GM19468 (cell line): ENCODE data around the gene EAF1.
"Not testable (repeated sequence)": the region's sequence is repeated elsewhere in the genome, so short reads cannot be mapped to it uniquely, and the experiment has no call there.

ENCODE experiments used
- ATAC-seq: cut with Tn5 transposase; IDR thresholded peaks from one replicate; pipeline ENCODE4 v1.9.1; 2021; ENCODE audit warnings: mild to moderate bottlenecking, moderate library complexity, moderate number of reproducible peaks; ENCODE audit not compliant: unreplicated experiment; ENCODE audit errors: extremely low read depth

The EAF1 gene

DNA sequence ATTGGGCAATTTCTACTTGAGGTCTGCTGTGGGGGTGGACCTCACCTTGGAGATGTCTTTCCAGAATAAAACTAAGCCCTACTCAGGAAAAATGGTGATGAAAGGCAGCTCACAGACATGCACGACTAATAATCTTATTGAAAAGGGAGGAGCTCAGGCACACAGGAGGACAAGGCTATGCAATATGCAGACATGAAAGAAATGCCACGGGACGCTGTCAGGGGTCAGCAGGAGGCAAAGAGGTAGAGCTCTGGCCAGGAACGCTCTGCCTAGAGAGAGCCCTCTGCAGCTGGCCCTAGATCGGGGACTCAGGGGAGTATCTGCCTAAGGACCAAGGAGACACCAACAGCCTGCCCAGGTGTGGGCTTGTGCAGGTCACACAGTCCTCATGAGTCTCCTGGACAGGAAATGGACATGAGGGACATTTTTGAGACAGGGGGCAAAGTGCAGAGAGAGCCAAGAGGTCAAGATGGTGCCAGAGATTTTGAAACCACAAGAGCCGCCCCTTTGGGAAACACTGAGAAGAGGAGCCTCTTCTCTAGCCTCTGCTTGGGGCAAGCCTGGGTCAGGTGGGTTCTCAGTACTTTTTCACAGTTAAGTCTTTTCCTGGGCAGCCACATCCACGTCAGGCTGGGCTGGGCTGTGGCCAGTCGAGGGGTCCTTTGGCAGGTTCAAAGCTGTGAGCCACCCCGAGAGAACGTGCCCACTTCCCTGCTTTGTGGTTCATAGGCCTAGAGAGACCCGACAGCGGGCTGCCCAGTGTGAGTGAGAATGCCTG, 23.2 kb downstream of the EAF1 start:
- no peak for ATAC-seq

DNA sequence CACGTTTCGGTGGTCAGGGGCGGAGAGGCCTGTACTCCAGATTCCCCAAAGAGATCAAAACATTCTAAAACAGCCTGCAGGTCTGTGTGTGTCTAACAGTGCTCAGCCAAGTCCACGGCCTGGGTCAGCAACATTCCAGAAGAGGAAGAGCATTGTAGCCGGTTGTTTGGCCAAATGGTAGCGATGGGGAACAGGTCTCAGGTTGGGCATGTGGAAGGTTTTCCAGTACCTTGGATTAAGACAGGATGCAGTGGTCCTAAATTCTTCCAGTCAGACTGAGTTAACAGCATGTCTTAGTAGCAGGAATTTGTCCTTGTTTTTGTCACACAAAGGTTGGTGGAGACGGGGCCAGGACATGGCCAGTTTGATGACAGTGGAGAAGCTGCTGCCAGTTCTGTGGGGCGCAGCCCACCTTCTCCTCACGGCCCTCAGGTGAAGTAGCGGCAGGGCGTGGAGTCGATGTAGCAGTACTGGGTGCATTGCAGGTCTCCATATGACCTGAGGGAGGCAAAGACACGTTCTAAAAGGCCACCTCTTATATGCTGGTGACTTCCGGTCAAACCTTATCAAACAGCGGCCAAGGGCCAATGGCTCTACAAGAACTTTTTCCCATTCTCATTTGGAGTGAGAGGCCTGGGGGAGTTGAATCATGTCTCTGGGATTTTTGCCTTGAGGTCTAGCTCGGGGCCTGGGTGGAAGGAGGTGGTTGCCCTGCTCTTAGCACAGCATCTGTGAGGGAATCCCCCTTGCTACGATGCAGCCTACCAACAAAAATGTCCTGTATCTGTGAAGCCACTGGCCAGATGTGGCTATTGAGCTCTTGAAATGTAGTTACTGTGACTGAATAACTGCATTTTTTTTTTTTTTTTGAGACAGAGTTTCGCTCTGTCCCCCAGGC, 24.1 kb downstream of the EAF1 start:
- ATAC-seq: no peak

DNA sequence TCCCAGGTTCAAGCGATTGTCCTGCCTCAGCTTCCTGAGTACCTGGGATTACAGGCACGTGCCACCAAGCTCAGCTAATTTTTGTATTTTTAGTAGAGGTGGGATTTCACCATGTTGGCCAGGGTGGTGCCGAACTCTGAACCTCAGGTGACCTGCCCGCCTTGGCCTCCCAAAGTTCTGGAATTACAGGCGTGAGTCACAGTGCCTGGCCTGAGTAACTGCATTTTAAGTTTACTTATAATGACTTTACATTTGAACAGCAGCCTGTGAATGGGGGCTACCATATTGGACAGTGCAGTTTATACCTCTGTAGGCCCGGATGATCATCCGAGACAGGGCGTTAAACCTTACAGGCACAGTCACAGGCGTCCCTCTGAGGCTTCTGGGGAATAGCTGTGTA, 24.8 kb downstream of the EAF1 start:
- no peak for ATAC-seq

DNA sequence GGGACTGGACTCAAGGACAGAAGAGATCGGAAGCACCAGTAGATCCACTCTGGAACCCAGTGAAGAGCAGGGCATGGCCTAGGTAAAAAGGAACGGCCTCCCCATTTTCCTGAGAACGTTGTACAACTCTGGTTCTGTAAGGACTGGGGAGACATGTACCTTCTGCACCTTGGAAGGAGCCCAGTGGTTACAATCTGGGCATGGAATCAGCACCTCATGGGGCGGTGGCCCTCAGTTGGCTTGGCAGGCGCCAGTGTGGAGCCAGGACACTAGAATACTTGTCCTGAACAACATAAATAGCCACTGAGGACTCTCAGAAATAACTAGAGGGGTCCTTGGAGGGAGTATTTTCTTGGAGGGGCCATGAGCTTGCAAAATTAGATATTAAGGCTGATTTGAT, 25.6 kb downstream of the EAF1 start:
- ATAC-seq: no peak

DNA sequence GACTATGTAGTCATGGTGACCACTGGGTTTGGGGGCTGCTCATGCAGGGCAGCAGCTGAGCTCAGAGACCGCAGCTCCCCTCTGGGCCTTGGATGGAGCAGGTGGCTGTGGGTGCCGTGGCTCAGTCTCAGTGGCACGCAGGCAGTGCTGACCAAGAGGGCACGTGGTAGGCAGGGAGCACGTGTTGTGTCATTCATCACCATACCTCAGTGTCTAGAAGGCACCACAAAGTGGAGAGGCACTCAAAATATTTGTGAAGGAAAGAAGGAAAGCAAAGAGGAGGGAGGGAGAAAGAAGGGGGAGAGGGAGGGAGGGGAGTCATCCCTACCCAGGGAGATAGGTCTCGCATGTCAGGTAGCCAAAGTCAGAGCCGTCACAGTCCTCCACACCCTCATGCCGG, 26.1 kb downstream of the EAF1 start:
- ATAC-seq: no peak

DNA sequence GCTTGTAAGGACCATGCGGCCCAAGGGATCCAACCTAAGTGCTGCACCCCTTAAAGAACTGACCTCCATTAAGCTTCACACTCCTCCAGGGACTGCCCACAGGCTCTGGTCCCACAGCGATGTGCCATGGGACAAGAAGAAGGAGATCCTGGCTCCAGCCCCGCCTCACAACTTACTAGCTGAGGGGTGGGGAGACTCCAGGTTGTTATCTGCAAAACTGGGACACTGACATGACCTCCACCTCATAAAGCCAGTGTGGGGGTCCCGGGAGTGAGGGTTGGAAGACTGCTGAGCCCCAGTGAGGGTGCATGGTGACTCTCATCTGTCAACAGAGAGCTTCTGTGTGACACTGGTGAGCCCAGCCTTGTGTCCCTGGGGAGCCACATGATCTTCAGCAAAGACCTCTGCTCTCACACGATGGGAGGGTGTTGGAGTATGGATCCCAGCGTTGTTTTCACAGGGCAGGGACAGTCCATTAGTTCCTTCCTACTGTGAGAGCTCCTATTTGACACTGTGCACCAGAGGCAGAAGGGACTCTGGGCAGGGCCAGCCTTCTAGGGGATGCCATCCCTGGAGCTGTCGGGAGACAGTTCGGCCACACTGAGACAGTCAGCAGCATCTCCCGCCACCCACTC, 26.7 kb downstream of the EAF1 start:
- no peak for ATAC-seq

DNA sequence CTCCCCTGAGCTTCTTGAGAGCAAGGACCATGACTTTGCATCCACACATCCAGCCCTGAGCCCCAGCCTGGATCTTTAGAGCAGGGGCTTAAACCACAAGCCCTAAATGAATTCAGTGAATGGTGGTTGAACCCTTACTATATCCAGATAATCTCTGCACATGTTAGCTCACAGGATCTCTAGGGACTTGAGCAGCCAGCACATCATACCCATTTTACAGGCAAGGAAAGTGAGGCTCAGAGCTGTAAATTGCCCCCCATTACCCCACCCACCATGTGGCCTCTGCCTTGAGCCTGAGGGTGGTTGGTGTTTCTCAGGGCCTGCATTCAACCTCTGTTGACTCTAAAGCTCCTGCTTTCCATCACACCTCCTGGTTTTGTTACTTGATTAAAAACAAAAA, 27.6 kb downstream of the EAF1 start:
- ATAC-seq: no peak

DNA sequence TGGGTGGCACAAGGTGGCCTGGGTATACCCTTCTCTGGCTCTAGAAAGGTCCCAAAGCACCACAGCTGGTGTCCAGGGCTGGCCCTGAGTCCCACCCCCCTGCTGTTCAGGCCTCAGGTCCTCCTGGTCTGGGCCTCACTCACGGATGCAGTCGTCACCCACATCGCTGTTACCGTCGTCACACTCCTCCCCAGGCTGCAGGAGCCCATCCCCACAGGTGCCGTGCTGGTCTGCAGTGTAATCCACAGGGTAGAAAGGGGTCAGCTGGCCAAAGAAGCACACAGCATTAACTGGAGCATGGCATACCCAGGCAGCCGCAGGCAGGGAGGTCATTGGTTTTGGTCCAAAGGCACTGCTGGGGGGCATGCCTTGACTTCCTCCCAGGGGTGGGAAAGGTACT, 28.4 kb downstream of the EAF1 start:
- no peak for ATAC-seq

DNA sequence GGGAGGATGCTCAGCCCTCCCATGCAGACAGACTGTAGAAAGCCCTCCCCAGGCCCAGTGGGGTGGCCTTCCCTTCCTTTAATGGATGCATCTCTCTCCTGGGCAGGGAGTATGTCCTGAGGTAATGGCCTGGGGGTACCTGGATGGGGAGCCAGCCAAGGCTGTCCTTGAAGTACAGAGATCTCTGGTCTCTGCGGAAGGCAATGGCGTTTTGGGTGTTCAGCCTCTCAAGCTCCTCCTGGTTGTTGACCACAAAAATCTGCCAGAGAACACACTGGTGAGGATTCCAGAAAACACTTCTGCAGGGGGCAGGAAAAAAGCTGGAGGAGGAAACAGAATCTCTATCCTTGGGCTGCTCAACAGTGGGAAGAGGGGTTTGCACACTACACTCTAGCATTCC, 28.9 kb downstream of the EAF1 start:
- ATAC-seq: no peak

DNA sequence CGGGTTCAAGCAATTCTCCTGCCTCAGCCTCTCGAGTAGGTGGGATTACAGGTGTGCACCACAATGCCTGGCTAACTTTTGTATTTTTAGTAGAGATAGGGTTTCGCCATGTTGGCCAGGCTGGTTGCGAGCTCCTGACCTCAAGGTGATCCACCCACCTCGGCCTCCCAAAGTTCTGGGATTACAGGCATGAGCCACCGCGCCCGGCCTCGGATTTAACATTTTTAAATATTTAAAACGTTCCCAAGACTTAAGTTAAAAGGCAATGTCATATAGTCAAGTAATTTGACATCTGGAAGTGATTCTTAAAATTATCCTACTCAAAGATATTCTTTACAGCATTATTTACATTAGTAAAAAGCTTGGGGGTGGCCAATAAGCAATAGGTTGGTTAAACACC, 29.5 kb downstream of the EAF1 start:
- ATAC-seq: not testable (repeated sequence)

DNA sequence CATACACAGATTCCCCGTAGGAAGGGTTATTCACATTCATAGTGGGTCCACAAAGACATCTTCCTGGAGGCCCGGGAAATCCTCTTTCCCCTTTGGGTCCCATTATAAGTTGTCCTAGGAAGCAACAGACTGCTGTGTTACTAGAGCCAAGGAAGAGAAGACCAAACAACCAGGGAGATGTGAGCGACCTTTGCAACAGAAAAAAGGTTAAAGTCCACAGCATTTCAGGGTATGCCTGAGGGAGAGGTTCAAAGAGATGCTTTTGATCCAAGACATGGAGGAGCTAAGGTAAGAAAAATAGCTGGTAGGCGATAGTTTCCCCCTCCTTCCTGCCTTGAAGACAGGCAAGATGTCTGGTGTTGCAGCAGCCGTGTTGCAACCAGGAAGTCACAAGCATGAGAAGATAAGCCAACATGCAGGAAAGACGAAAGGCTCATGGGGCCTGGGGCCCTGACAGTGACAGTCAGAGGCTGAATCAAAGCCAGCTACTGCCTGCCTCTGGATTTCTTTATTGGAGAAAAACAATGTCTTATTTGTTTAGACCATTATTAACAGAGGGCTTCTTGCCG, 30.9 kb downstream of the EAF1 start:
- no peak for ATAC-seq

DNA sequence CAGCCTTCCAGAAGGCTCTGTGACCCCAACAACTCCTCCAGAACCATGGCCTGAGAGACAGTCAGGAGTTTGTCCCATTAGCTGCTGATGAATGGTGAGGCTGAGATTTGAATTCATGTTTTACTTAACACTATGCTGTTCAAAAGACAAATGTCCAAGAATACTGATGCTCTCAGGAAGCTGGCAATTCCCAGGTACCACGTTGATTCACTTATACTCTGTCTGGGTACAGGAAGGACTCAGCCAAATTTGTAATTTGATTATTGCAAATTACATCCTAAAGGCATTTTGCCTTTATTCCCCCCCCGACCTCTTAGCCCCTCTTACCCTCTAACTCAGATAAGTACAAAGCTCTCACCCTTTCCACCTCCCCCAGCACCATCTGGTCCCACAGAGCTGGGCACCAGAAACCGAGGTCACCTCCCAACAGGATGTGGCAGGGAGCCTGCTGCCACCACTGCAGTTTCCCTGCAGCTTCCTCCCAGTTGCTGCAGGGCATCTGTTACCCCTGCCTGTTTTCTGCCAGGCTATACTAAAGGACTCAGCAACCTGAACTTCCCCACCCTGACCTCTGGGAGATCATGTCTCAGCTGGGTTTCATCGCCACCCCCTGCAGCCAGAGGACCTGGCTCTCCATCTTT, 33.6 kb downstream of the EAF1 start:
- ATAC-seq: no peak

DNA sequence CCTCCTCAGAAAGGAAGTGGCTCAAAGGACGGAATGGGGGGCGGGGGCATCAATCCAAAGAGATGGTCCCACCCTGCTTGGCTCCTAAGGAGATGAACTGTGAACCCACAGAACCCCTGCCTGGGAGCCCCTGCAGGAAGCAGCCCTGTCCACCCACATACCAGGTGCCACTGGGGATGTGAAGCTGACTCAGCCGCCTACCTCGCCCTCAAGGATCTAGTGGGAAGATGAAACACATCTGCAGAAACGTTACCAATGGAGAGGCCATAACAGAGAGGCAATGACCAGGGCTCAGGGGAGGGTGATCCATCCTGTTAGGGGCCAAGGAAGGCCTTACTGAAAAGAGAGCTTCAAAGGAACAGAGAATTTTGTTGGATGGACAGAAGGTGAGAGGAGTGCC, 35.1 kb downstream of the EAF1 start:
- no peak for ATAC-seq

DNA sequence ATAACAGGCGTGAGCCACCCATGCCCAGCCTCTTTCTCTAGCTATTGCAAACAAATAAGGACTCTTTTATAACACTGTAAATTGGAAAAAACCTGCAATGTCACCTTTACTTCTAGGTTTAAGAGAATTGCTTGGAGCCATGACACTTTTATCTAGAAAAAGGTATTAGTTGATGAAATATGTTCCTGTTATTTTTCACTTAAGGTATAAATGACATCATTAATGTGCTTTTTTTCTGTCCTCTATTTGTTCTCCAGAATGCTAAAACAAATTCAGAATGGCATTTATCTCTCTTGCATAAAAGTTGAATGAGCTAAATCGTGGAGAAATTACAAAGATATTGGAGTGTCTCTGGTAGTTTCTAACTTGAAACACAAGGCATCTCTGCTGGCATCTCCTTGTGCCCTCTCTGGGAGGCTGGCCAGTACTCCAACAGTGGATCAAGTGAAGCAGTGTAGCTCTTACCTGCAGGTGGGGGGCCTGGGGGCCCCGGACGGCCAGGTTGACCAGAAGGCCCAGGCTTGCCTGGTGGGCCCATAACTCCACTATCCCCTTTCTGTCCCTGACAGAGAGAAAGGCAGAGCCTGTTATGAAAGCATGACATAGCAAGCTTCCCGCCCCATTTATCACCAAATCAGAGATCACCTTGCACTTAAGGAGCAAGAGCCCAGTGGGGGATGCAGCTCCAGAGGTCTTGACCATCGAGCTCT, 38.6 kb downstream of the EAF1 start:
- ATAC-seq: no peak

DNA sequence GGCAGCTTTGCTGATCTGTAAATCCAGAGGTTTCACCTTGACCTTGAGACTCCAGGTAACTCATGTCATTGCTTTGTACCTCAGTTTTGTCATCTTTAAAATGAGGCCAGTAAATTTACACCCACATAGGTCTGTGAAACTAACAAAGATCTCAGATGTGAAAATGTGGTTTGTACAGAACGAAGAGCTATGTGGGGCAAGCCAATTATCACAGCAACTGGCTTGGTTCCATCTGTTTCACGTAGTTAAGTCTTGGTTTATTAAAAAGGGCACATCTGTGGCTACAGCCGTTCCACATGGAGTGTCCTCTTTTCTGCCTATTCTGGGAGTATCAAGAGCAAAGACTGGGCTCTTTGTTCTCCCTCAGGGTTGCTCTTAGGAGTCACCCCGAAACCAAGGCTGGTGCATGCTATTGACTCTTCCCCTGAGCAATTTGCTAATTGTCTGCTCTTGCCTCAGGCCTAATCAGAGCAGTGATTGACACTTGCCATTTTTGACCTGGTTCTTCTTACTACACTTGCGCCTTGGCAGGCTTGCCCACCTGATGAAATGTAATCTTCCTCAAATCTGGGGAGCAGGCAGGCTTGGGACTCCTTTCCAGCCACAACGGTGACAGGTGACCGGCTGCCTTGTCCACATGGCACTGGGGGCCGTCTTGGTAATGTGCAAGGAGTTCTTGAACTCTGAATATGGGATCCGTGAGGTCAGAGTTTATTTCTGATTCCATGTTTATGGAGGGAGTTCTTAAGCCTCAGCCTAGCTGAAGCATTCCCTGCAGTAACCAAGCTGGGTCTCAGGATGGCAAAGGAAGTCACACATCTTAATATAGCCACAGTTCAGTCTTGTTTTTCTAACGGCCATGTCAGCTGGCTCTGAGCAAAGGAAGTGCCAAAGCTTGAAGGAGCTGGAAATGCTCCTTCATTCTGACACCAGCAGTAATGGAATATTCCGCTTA, 40.1 kb downstream of the EAF1 start:
- ATAC-seq: no peak

DNA sequence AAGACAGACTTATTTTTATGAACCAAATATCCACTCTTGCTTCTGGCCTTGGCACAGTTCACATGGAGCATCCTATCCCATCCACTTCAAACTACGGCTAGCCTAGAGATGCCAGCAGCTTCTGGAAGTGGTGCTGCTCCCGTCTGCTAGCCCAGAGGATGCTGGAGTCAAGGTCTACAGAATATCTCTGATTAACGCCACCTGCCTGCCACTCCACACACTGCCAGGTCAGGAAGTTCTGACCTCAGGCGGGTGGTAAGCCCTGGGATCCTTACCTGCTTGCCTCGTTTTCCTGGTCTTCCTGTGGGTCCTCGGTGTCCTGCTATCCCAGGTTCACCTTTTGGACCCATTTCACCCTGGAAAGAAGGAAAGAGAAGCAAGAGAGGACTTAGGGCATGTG, 42.9 kb downstream of the EAF1 start:
- no peak for ATAC-seq

DNA sequence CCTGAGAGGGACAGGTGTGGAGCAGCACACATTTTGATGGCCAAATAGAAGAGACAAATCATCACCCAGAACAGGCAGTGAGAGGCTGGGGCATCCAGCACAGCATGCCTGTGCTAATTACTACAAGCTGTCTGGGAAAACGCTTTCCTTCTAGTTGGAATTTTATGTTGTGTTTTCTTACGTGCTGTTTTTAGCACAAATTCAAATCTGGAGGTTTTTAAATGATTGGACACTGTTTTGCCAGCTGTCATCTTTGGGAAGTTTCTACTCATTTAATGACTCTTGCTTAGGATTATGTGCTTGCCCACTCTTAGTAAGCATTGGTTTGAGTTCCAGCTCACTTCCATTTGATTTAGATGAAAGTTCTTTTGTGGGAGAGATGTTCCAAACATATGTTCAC, 43.5 kb downstream of the EAF1 start:
- no peak for ATAC-seq

DNA sequence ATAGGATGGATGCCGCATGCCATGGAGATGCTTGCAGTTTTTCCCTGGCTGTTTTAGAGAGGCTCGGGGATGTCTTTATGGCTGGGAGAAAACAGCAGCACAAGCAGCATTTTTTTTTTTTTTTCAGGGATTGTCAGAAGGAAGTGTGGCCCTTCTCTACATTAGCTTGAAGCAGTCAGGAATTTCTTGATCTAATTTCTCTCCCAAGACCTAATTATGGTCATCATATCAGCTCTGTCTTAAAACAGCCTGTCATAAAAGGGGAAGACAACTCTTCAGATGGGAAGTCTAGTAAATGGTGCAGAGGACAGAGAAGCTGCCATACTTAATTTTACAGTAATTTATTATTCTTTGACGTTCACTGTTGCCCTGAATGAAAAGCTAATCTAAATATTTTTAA, 44.5 kb downstream of the EAF1 start:
- no peak for ATAC-seq

DNA sequence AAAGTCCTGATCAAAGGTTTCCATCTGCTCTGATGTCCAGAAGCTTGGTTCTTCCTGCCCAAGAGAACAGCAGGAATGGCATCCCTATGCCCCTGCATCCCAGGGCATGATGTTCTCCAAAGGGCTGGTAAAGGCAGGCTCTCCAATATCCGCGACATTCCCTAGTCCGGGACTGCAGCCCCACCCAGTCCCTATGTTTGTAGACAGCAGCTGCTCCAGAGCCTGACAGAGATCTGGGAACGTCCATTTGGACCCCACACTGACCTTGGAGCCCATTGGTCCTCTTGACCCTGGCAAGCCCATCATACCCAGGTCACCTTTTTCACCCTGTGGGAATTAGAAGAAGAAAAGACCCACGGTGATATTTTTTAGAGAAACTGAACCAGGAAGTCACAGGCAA, 47.8 kb downstream of the EAF1 start:
- no peak for ATAC-seq
